ENCODE measurements around the gene ZNF678.

GRCh38 chr1:227572752-227573151, 9.4 kb downstream of the ZNF678 start:
- TF ChIP-seq, protein P1, sequence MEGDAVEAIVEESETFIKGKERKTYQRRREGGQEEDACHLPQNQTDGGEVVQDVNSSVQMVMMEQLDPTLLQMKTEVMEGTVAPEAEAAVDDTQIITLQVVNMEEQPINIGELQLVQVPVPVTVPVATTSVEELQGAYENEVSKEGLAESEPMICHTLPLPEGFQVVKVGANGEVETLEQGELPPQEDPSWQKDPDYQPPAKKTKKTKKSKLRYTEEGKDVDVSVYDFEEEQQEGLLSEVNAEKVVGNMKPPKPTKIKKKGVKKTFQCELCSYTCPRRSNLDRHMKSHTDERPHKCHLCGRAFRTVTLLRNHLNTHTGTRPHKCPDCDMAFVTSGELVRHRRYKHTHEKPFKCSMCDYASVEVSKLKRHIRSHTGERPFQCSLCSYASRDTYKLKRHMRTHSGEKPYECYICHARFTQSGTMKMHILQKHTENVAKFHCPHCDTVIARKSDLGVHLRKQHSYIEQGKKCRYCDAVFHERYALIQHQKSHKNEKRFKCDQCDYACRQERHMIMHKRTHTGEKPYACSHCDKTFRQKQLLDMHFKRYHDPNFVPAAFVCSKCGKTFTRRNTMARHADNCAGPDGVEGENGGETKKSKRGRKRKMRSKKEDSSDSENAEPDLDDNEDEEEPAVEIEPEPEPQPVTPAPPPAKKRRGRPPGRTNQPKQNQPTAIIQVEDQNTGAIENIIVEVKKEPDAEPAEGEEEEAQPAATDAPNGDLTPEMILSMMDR (IDR thresholded peaks at IDR 0.05 in 4 of 5, conservative IDR thresholded peaks at IDR 0.05 in 1 of 5): no peak
- no peak for TF ChIP-seq POLR2A (IDR thresholded peaks at IDR 0.05)
